GM18519 (cell line): Measurements from ENCODE around the gene ZNF506.
"Not testable (repeated sequence)": the region's sequence is repeated elsewhere in the genome, so short reads cannot be mapped to it uniquely, and the experiment has no call there.

ENCODE experiments used
- ATAC-seq: cut with Tn5 transposase; IDR thresholded peaks from one replicate; pipeline ENCODE4 v1.9.1; 2021; ENCODE audit warnings: mild to moderate bottlenecking, moderate library complexity; ENCODE audit not compliant: unreplicated experiment, low FRiP score

The ZNF506 gene

GRCh38 chr19:19782783-19783182, 38.8 kb downstream of the ZNF506 start:
- no peak for ATAC-seq

GRCh38 chr19:19781791-19782190, 39.8 kb downstream of the ZNF506 start:
- not testable (repeated sequence) for ATAC-seq

GRCh38 chr19:19778666-19779065, 42.9 kb downstream of the ZNF506 start:
- ATAC-seq: no peak

- no peak for ATAC-seq
Observed at GRCh38 chr19:19777692-19778091, 43.9 kb downstream of the ZNF506 start.

- ATAC-seq: peak; percentile 97
Observed at GRCh38 chr19:19776206-19777008, 45.1 kb downstream of the ZNF506 start.

GRCh38 chr19:19775891-19776205, 45.7 kb downstream of the ZNF506 start:
- peak; percentile 6 for ATAC-seq

GRCh38 chr19:19774354-19775033, 47.1 kb downstream of the ZNF506 start:
- ATAC-seq: no peak

GRCh38 chr19:19771963-19772362, 49.6 kb downstream of the ZNF506 start:
- not testable (repeated sequence) for ATAC-seq

GRCh38 chr19:19769971-19770370, 51.6 kb downstream of the ZNF506 start:
- not testable (repeated sequence) for ATAC-seq

GRCh38 chr19:19758164-19758563, 63.4 kb downstream of the ZNF506 start:
- ATAC-seq: no peak

GRCh38 chr19:19752760-19753403, 68.7 kb downstream of the ZNF506 start:
- ATAC-seq: no peak

- ATAC-seq: no peak
Observed at GRCh38 chr19:19751846-19752245, 69.7 kb downstream of the ZNF506 start.

- no peak for ATAC-seq
Observed at GRCh38 chr19:19750842-19751790, 70.4 kb downstream of the ZNF506 start.

GRCh38 chr19:19749908-19750841, 71.4 kb downstream of the ZNF506 start:
- ATAC-seq: no peak

GRCh38 chr19:19749117-19749907, 72.2 kb downstream of the ZNF506 start:
- no peak for ATAC-seq

- no peak for ATAC-seq
Observed at GRCh38 chr19:19748249-19748938, 73.2 kb downstream of the ZNF506 start.

- no peak for ATAC-seq
Observed at GRCh38 chr19:19747357-19748220, 74.0 kb downstream of the ZNF506 start.
